Measurements from ENCODE around the gene MXRA7.
A peak's percentile ranks its signal among the peaks of the same experiment; 100 is the strongest.
"Not testable (repeated sequence)": the region's sequence is repeated elsewhere in the genome, so short reads cannot be mapped to it uniquely, and the experiment has no call there.

MXRA7 gene

DNA sequence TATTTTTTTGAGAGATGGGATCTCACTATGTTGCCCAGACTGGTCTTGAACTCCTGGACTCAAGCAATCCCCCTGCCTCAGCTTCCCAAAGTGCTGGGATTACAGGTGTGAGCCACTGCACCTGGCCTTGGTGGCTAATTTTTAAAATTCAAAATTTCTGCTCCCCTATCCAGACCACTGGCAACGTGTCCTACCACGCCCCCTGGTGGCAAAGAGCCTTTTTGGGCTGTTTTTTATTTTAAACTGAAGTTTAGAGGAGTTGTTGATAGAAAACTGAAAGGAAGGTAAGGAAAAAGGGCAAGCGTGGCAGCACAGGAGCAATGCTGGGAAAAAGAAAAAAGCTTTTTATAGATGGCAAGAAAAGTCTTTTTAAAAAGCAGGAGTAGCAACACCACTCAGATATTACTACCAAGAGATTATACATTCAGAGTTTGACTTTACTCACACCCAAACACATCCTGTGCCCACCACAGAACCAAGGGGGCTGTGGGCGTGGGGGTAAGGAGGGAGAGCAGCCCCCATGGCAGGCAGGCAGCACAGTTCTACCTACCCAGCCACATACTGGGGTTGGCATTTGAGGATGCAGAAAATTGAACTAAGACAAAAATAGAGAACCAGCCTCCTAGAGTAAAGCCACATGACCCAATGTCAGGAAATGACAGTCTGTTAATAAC lies 4.2 kb upstream of the MXRA7 start:
- peak; percentile 82 for FAIRE-seq

DNA sequence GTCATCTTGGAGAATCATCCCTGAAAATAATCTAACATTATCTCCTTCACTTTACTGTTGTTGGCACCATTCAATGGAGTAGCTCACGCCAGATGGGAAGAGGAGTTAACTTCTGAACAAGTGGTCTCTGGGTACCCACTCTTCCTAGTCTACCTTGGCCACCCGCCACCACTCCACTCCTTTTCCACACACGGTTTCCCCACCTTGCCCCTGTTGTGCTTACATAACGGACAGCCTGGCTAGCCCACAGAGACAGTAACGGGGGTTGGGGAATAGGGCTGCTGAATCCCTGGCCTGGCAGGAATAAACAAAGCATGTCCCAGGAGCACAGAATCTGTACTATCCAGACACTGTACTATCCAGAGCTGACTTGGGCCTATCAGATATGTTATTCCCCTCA lies 3.6 kb upstream of the MXRA7 start:
- no peak for FAIRE-seq

DNA sequence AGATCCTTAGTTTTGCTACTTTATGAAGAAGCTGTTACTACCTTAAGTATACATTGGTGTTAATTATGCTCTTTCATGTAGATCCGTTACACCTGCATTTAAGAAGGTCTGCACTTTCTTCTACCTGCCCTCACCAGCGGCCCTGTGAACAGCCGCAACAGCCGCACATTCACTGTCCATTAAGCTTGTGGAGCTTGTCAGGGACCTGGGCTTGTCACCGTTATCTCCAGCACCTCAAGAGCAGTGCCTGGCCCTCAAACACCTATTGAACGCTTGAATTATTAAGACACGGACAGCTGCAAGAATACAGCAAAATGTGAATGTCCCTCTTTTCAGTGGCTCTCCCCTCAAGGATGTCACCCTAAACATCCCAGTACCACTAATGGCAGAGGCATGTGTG lies 3.0 kb upstream of the MXRA7 start:
- no peak for FAIRE-seq

DNA sequence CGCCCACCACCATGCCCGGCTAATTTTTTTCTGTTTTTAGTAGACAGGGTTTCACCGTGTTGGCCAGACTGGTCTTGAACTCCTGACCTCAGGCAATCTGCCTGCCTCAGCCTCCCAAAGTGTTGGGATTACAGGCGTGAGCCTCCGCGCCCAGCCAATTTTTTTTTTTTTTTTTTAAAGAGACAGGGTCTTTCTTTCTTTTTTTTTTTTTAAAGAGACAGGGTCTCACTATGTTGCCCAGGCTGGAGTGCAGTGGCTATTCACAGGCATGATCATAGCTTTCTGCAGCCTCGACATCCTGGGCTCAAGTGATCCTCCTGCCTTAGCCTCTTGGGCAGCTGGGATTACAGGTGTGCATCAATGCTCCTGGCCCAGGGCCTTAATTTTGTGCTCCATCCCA lies 1.6 kb upstream of the MXRA7 start:
- not testable (repeated sequence) for FAIRE-seq

DNA sequence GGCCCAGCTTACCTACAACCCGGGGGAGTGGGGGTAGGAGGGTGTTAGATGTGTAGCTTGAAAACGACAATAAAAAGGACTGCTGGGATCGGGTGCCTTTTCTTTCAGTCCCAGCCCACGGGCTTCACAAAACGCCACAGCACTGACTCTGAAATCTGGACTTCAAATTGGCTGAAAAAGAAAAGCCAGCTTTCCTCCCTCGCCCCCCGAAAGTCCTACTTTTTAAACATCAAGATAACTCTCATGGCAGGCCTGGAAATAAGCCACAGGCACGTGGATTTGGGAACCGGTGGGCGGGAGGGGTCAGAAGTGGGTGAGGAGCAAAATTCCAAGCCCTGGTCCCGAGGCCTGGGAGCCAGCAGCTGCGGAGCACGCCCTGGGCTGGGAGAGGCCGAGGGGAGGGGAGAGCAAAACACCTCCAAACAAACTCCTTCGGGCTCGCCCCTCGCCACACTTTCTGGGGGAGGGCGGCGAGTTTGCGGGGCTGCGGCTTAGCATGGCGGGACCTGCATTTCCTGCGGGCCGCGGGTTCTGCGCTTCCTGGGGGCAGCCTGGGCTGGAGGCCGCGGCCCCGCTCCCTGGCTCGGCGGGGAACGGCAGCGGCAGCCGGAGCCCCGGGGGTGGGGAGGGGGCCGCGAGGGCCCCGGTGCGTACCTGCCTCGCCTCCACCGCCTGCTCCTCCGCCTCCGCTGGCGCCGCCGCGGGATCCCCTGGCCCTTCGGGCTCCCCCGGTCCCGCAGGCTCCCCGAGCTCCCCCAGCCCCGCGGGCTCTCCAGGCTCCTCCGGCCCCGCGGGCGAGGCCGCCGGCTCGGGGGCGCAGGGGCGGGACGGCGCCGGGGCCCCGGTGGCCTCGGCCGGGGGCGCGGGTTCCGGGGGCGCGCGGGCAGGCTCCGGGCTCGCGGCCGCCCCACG lies 558 bp downstream of the MXRA7 start:
- not testable (repeated sequence) for FAIRE-seq

DNA sequence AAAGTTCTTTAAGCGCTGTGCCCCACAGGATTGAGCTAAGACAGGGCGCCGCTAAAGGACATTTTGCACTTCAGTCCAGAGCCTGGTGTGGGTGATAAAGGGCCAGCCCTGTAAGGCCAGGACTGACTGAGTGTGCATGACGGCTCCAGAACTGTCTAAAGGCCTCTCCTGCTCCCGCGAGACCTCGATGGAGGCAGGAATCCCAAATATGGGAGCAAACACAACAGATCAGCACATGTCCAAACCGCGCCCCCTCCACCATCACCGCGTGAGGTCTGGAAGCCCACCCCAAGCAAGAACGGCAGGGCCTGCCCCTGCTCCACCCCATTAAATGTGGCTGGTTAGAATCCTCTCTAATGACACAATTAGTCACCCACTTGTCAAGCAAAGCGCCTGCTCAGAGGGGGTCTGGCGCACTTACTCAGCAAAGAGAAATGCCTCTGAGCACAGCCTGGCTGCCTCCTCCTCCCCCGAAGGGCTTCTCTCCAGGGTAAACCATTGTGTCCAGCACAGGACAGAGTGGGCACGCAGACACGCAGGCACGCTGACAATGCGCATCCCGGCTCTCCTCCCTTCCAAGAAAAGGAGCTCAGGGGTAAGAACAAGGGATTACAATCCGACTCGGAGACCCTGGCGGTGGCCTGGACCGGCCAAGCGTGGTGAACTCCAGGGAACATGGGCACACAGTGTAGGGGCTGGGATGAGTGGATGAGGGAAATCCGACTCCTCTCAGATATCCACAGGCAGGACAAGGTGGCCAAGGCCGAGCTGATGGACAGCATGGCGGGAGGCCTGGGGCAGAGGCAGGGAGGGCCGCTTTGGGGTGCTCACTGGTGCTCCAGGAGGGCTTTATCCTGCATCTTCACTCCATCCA lies 1.5 kb downstream of the MXRA7 start:
- peak; percentile 95 for FAIRE-seq

DNA sequence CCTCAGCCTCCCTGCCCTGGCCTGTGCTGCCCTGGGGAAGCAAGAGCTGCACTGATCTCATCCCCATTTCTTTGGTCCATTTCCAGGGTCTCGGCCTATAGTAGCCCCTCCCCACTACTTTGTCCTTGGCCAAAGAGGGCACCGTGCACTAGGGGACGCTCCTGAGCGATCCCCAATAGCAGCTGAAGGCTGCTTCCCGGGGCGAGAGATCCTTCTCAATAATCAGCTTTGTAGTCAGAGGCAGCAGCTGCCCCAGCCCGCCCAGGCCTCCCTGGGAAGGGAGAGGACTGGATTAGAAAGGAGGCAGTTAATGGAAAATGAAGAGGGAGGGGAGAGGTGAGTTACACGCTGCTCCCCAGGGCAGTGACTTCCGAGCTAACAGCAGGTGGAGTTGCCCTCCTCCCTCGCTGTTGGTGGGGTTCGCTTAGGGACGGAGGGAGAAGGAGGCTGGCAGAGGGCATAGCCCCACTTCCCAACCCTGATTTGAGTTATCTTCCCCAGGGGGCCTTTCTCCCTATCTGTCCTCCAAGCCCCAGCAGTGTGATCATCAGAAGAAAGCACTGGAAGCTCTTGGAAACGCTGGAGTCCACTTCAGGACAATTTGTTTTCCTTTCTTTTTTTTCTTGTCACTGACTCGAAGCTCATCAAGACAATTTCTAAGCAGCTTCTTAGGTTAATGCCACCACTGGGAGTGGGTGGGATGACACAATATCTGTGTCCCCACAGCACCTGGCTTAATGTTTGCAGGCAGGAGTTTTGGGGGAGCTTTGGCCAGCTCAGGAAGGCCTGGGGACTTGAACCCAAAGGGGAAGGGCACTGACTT lies 2.6 kb downstream of the MXRA7 start:
- FAIRE-seq, result no peak

DNA sequence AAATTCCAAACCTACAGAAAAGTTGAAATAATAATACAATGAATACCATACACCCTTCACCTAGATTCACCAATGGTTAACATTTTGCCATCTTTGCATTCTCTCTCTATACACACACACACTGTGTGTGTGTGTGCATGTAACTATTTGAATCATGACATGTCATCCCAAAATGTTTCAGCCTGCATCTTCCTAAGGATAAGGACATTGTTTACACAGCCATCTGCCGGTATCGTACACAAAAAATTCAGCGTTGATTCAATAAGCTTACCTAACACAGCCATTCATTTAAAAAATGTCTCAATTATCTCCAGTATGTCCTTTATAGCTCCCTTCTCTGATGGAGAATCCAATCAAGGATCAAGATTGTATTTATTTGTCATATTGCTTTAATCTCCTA lies 3.9 kb downstream of the MXRA7 start:
- no peak for FAIRE-seq

DNA sequence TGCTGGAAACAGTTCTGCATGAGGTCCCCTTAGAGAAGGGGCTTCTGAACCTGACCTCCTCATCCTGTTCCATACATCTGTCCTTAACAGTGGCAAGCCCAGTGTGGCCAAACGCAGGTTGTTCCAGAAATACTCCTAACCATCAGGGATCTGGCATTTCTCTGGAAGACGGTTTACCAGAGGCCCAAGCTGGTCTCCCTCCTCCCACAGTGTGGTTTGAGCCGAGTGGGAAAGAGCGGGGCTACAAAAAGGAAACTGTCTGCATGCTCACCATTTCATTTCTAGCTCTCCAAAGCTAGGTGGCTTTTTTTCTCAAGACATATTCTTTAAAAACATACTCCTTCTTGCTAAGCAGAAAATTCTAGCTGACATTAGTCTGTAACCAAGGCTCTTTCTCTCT lies 6.0 kb downstream of the MXRA7 start:
- no peak for FAIRE-seq

DNA sequence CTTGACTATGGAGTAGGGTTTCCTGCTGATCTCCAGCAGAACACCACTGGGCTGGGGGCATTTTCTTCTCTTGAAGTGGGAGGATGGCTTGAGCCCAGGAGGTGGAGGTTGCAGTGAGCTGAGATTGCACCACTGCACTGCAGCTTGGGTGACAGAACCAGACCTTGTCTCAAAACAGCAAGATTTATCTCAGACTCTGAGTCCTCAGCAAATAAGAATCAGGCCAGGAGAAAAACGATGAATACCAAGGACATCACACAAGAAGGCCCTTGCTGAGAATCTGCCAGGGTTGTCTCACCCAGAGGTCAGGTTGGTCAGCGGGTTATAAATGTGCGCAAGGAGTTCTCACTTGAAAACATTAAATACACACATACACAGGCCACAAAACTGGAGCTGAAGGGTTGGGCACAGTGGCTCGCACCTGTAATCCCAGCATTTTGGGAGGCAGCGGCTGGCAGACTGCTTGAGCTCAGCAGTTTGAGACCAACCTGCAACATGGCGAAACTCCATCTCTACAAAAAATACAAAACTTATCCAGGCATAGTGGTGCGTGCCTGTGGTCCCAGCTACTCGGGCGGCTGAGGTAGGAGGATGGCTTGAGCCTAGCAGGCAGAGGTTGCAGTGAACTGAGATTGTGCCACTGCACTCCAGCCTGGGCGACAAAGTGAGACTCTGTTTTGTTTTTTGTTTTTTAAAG lies 7.7 kb downstream of the MXRA7 start:
- FAIRE-seq, result no peak

DNA sequence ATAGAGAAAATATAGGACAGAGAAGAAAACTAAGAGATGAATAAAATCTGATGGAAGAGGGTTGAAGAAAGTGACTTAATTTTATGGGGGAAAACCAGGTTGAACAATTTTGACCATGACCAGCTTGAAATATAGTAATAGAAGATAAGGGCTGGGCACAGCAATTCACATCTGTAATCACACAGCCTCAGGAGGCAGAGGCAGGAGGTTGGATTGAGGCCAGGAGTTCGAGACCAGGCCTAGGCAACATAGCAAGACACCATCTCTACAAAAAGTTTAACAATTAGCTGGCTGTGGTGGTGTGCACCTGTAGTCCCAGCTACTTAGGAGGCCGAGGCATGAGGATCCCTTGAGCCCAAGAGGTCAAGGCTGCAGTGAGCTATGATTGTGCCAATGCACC lies 8.7 kb downstream of the MXRA7 start:
- FAIRE-seq, result no peak

DNA sequence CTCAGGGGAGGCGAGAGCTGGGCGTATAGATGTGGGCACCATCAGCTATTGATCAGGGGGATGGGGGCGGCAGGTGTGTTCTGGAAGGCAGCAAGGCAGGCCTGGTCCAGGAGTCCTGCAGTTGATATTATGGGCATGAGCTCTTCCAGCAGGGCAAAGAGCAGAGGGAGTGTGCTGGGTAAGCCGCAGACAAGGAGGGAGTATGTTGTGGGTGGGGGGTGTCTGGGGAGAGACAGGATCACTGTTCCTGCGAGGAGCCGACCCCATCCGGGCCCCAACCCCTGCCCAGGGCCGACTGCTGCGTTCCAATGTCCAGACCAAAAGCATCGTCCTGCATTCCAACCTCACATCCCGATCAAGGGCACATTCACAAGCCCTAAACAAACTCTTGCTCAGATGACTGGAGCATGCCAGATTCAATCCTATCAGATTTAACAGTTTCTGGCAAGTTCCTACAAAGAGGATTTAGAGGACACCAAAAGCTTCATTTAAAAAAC lies 9.2 kb downstream of the MXRA7 start:
- no peak for FAIRE-seq

DNA sequence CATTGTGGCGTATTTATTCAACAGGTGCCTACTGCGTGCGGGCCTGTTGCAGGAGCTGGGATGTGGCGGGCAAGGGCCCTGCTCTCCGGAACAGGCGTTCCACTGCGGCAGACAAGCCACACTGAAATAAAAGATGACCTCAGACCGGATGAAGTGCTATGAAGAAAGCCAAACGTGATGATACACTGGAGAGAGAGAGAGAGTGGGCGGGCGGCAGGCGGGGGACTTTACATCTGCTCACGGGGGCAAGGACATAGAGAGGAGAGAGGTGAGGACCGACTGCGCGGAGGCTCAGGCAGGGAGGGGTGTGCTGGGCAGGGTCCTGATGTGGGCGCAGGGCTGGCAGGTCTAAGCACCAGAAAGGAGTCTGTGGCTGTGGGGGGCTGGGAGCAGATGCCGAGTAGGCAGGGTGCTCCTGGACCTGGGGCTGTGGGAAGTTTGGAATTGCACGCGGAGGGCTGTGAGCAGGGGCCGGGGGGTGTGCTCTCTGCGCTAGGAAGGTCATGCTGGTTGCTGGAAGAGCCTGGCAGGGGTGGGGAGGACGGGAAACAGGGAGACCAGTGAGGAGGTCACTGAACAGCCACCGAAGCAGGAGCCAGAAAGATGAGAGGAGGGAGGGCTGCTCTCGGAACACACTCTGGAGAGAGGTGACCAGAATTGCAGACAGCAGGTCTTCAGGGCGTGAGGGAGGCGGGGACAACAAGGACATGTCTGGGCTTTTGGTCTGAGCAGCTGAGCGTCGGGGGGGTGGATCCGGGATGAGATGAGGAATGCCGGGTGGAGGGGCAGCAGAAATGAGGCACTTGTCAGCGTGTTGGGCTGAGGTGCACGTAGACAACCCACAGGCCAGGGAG lies 9.9 kb downstream of the MXRA7 start:
- FAIRE-seq, result no peak

DNA sequence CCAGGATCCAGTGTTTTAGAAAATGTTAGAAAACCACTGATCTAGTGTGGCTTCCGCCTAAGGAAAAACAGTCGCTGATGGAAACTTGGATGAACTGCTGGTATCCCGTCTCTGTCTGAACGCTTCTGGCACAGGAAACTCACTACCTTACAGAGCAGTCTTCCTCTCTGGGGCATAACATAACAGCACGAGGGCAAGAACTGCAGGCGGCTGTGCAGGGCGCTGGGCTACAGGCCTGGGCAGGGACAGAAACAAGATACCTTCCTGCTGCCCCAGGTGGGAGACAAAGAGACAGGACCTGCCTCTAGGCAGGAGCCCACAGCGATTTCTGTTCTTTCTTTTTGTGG lies 10.5 kb downstream of the MXRA7 start:
- FAIRE-seq, result no peak

DNA sequence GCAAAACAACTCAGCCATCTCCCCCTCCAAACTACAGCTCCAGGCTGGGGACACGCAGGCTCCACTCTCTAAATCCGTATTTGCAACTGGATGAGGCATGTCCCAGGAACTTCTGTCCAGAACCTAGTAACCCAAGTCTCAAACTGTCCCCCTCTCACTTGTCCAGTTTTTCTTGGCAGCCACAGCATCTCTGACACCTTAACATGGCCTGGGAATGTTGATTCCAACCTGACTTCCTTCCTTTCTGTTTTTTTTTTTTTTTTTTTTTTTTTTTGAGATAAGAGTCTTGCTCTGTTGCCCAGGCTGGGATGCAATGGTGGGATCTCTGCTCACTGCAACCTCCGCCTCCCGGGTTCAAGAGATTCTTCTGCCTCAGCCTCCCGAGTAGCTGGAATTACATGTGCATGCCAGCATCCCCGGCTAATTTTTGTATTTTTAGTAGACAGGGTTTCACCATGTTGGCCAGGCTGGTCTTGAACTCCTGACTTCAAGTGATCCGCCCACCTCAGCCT lies 12.2 kb downstream of the MXRA7 start:
- not testable (repeated sequence) for FAIRE-seq

DNA sequence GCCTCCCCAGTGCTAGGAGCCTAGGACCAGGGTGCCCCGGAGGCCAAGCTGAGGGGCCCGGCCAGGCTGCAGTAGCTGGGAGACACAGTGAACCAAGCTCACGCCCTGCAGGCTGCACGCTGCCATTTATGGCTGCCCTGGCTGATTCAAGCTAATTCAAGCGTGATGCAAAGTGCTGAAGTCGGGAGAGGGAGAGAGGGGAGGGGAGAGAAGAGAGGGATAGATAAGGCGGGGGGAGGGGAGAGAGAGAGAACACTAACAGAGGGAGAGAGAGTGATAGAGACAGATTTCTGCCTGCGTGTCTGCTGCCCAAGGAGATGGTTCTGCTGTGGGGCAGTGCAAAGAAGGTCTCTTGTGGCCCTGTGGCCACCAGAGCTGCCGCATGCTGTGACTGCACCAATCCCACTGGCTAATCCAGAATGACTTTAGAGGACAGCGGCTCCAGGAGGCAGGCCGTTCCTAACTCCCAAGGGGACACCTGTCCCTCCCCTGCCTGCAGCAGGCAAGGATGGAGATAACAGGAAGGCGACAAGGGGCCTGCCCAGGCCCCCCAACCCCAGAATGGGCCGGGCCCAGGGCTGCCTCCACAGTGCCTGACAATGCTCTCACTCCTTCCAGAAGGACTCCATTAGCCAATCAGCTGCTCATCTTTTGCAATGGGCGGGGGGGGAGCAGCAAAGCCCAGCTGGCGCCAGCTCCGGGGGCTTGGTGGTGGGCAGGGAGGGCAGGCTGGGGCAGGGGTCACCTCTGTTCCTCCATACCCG lies 12.9 kb downstream of the MXRA7 start:
- FAIRE-seq, result no peak

DNA sequence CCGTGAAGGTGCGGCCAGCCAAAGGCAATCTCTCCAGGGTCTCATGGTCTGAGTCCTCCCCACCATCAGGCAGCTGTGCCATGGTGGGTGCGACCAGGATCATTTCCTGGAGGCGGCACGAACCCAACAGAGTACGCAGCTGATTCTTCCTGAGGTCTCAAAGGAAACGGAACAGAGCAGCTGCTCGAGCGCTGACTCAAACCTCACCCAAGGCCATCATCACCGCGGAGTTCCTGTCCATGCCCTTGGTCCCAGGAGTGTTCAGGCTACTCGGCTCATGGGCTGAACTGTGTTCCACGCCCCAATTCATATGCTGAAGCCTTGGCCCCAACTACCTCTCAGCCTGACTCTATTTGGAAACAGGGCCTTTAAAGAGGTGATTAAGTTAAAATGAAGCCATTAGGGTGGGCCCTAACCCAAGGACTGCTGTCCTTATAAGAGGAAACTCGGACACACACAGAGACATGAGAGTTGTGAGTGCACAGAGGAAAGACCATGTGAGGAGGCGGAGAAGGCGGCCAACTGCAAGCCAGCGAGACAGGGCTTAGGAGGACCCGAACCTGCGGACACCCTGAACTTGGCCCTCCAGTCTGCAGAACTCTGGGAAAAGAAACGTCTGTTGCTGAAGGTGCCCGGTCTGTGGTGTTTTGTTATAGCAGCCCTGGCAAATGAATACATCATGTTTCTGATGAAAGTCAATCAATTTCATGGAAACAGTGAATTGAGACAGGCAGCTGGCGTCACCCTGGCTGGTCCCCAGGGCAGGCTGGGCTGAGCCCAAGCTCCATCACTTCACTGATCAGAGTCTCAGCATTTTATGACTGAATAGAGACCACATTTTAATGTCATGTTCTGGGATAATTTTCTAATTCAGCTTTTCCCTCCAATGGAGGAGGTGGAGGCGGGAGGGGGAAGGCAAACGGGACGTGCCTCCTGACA lies 13.7 kb downstream of the MXRA7 start:
- FAIRE-seq, result no peak

DNA sequence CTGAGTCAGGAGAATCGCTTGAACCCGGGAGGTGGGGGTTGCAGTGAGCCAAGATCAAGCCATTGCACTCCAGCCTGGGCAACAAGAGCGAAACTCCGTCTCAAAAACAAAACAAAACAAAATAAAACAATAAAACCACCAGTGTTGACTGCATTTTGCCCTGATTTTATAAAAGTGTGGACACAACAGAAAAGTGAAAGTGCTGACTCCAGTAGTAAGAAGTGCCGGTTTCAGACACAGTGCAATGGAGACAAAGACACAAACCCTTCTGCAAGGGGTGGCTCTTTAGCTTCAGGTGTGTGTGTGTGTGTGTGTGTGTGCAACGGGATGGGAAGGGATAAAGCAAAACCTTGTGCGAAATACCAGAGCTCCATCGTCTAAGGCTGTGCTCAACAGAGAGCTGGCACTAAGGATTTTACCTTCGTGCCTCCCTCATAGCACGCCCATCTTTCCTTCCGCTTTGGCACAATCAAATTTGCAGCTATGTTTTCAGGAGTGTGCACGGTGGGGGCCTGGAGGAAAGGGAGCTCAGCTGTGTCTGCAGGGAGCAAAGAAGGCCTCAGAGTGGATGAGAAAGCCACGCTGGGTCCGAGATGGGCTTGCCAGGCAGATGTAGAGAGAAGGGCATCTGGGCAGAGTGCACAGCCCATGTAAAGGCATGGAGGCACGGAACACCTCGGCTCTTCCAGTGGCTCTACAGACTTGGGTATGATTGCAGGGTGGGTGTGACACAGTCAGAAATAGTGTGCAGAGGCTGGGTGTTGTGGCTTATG lies 15.5 kb downstream of the MXRA7 start:
- FAIRE-seq, result no peak
